Neural cell (in vitro differentiated cells): ENCODE results near the gene SH3PXD2B.

Experiments used
- CTCF ChIP-seq: fragments of 450-650 bp; IDR thresholded peaks from 2 replicates; pipeline ENCODE4 v1.5.1; 2014; ENCODE audit warnings: antibody characterized with exemption, mild to moderate bottlenecking, moderate library complexity; ENCODE audit not compliant: poor library complexity, severe bottlenecking
- EZH2 ChIP-seq: fragments of 200-600, 300-800 bp; shearing (Covaris generic), sonication (generic); IDR thresholded peaks from 2 replicates; pipeline ENCODE4 v1.6.1; 2014; ENCODE audit warnings: antibody characterized with exemption, low read length, borderline replicate concordance, mild to moderate bottlenecking; ENCODE audit not compliant: insufficient read depth, poor library complexity, severe bottlenecking
- REST ChIP-seq: IDR thresholded peaks from 2 replicates; pipeline ENCODE4 v1.6.1; 2012; ENCODE audit warnings: borderline replicate concordance

- TF ChIP-seq EZH2 (no peak), CTCF (no peak), REST (no peak)
These were observed 1.3 kb upstream of the SH3PXD2B start for GRCh38 chr5:172455511-172456061.
